ENCODE measurements around the gene GNE.
"Not testable (repeated sequence)": the region's sequence is repeated elsewhere in the genome, so short reads cannot be mapped to it uniquely, and the experiment has no call there.

GNE gene

DNA sequence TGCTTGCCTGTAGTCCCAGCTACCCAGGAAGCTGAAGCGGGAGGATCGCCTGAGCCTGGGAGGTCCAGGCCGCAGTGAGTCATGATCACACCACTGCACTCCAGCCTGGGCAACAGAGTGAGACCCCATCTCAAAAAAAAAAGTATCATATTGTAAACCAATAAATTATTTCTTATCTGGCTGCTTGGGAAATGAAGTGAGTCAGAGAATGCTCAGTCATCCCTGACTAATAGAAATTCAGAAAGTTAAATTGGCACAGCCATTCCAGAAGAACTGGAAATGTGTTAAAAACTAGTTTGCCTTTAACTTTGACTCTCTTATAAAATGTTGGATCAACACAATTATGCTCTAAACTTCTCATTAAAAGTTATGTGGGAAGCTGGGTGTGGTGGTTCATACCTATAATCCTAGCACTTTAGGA, 9.8 kb upstream of the GNE start:
- no peak for DNase-seq

DNA sequence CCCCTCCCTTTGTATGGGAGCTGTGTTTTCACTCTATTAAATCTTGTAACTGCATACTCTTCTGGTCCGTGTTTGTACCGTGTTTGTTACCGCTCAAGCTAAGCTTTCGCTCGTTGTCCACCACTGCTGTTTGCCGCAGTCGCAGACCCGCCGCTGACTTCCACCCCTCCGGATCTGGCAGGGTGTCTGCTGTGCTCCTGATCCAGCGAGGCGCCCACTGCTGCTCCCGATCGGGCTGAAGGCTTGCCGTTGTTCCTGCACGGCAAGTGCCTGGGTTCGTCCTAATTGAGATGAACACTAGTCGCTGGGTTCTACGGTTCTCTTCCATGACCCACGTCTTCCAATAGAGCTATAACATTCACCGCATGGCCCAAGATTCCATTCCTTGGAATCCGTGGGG, 6.6 kb upstream of the GNE start:
- no peak for DNase-seq

DNA sequence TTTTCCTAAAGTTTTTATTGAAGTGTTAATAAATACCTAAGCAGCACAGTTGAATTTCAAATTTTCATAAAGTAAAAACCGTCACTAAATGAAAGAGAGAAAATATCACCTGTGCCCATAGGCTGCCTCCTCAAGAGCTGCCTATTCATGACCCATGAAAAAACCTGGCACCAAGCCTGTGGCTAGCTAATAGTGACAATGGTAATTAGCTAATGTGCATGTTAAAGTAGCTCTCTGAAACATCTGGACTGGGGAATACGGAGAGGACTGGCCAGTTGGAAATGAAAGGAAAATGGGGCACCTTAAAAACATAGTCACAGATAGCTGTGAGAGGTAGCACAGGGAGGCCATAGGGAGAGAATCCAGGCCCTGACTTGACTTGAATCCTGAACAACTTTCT, 5.4 kb upstream of the GNE start:
- DNase-seq = peak; percentile 53

DNA sequence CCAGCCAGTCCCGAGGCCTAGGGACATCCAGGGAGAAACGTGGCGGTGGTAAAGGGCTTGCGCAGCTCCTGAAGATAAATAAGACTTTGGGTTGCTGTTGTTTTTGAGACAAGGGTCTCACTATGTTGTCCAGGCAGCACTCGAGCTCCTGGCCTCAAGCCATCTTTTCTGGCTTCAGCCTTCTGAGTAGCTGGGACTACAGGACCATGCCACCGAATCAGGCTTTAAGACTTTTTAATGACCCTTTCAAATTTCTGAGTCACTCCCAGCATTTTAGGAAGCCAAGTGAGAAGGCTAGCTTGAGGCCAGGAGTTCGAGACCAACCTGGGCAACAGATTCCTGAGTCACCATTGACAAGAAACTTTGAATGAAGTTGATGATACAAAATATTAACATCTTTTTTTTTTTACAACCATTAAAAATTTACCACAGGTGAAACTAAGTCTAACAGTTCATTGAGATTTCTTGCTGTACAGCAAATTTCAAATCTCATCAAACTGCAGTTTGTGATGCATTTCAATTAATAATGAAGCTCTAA, 817 bp upstream of the GNE start:
- DNase-seq = no peak

DNA sequence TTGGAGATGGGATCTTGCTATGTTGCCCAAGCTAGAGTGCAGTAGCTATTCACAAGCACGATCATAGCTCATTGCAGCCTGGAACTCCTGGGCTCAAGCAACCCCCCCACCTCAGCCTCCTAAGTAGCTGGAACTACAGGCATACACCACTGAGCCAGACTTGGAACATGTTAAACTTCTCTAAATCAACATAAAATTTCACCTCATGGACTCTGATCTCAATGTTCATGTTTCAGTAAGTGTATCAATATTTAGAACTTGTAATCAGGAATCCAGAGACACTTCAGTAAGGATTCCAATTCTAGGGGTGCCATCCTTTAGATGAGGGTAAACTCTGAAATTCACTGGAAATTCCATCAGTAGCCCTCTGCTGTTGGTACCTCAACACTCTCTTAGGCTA, 6.8 kb downstream of the GNE start:
- no peak for DNase-seq

DNA sequence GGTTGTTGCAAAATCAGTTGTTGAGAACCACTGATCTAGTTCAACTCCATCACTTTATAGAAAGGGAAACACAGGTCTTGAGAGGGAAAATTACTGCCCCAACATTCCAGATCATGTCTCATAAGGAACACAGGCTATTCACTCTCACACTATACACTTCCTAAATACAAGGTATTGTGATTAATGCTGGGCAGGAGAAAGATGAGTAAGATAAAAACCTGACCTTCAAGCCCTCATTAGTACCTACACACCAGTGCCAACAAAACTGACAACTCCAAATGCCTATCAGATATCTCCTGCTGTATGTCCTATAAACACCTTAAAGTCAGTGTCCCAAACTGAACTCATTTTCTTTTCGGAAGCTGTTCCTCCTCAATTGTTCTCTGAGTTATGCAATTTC, 8.2 kb downstream of the GNE start:
- no peak for DNase-seq

DNA sequence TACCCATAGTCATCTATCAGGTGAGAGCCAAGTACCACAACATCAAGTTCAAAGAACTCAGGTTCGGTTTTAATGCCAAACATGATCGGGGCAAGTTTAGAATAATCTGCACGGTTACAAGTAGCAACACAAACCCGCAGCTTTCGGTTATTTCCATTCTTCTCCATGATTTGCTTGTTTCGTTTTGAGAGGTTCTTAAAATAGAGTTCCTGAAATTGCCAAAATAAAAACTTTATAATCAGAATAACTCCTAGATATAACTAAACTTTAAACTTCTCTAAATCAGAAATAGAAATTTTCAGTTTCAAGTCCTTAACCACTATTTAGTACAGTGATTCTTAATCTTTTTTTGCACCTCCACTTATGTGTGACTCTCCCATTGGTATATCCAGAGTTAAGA, 9.1 kb downstream of the GNE start:
- no peak for DNase-seq

DNA sequence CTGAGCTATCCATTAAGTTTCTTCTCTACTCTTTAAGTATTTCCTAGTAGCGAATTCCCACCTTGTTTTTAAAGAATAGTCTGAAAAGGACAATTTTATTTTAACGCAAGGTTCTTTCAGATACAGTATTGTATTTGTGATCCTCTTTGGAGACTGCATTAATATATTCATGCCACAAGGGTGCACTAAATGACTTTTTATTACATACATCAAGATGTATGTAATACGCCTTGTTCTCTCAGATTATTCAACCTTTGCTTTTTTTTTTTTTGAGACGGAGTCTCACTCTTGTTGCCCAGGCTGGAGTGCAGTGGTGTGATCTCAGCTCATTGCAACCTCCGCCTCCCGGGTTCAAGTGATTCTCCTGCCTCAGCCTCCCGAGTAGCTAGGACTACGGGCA, 10.2 kb downstream of the GNE start:
- not testable (repeated sequence) for DNase-seq

DNA sequence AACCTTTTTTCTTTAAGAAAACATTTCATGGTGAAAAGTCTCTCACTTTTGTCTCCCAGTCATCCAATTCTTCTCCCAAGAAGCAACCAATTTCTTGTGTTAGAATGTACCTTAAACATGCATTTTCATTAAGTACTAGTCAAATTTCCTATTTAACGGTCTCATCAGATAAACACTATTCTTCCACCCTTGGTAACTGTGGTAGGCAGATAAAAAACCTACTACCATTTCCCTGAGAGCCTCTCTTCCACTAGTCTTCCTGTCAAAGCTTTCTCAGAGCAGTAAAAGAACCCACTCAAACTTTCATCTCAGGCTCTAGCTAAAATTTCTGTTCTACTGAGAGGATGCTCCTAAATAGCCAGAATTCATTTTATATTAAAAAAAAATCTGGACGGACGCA, 10.9 kb downstream of the GNE start:
- DNase-seq = no peak

DNA sequence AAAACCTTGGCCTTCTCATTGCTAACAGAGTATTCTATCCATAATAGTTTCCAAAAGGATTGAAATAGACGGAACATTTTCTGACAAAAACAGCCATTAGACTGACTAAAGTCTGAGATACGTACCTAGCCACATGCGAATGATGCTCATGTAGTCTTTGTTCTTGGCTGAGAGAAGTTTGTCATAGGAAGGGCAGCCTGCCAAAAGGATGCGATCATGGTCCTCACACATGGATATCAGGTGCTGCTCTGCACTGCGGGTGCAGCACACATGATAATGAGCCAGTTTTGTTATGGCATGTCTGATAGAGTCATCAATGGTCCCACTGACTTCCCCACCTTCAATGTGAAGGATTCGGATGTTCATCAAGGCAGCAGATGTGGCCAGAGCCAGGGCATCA, 12.3 kb downstream of the GNE start:
- no peak for DNase-seq

DNA sequence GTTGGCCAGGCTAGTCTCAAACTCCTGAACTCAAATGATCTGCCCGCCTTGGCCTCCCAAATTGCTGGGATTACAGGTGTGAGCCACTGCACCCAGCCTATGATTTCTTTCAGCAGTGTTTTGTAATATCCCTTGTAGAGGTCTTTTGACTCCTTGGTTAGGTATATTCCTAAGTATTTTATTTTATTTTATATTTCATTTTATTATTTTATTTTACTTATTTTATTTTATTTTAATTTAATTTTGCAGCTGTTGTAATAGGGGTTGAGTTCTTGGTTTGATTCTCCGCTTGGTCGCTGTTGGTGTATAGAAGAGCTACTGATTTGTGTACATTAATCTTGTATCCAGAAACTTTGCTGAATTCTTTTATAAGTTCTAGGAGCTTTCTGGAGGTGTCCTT, 18.6 kb downstream of the GNE start:
- not testable (repeated sequence) for DNase-seq

DNA sequence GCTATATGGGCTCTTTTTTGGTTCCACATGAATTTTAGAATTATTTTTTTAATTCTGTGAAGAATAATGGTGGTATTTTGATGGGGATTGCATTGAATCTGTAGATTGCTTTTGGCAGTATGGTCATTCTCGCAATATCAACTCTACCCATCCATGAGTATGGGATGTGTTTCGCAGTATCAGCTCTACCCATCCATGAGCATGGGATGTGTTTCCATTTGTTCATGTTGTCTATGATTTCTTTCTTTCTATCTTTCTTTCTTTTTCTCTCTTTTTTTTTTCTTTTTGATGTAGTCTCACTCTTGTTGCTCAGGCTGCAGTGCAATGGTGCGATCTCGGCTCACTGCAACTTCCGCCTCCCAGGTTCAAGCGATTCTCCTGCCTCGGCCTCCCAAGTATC, 19.0 kb downstream of the GNE start:
- not testable (repeated sequence) for DNase-seq

DNA sequence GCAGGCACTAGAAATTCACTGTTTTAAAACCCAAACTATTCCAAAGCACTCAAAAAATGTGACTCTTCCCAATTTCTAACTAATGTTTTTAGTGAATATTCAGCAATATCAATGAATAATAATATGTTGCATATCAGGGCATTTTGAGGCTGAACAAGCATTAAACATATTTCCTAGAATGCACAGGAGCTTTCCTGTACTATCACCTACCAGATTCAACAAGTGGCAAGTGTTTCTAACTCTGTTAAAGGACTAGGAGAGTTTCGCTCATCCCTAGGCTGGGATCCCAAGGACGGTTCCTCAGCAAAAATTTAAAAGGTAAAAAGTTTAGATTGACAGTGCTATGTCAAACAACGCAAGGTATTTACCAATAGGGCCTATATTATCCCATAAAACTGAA, 21.0 kb downstream of the GNE start:
- no peak for DNase-seq

DNA sequence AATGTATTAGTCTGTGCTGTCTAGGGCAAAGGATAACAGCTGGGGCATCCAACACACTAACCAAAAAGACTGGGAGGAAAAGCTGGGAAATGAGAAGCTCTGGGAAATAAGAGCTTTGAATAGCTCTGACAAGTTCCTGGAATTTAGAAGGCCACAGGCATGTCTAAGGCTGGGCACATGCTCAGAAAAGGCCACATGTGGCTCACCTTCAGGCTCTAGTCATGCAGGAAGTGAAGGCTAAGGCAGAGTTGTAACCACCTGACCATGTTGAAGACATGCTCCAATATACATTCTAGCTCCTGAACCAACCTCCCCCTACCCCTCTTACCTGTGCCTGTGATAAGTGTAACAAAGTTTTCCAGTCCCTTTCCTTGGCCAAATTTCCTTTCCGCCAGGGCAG, 35.8 kb downstream of the GNE start:
- no peak for DNase-seq

DNA sequence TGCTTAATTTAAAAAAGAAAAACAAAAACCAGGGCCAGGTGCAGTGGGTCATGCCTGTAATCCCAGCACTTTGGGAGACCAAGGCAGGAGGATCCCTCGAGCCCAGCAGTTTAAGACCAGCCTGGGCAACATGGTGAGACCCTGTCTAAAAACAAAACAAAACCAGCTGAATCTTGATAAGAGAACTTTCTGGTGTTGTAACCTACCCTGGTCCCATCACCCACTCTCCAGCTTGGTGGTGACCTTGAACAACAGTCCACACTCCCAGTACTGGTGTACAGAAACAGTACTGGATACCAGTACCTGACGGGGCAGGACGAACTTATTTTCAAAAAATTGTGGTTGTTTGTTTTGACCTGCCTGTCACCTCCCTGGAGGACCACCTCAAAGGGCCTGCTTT, 36.6 kb downstream of the GNE start:
- no peak for DNase-seq

DNA sequence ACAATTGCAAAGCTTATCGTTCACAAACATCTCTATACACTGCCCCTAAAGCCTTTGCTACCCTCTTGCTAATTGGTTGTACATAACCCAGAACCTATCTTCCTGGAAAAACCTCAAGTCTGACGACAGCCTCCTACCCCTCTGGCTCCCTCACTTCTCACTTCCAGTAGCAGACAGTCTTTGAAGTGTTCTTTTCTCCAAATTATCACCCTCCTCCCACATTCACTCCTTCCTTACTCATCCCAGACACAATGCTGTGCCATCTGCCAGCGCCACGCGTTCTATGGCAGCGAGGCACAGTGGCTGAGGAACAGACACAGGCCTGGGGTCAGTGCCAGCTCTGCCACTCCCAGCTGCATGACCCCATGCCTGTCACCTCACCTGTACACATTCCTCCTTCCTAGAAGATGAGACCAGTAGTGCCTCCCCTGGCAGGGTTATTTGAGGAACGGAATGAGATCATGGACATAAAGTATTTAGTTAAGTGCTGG, 39.8 kb downstream of the GNE start:
- DNase-seq = no peak

DNA sequence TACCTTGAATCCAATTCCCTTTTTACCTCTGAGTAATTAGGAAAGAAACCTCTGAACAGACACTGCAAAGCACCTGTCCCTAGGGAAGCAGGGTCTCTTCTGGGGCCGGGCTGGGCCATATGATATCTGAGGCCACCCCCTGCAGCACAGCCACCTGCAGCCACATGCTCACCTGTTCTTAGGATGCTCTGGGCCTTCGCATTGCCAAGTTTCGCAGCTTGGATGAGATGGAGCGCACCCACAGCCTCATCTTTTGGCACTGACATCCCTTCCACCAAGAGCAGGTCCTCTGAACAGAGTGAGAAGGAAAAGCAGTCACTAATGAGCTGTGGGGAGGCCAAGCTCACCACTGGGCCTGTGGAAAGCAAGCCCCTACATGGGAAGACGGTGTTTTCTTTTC, 40.2 kb downstream of the GNE start:
- no peak for DNase-seq

DNA sequence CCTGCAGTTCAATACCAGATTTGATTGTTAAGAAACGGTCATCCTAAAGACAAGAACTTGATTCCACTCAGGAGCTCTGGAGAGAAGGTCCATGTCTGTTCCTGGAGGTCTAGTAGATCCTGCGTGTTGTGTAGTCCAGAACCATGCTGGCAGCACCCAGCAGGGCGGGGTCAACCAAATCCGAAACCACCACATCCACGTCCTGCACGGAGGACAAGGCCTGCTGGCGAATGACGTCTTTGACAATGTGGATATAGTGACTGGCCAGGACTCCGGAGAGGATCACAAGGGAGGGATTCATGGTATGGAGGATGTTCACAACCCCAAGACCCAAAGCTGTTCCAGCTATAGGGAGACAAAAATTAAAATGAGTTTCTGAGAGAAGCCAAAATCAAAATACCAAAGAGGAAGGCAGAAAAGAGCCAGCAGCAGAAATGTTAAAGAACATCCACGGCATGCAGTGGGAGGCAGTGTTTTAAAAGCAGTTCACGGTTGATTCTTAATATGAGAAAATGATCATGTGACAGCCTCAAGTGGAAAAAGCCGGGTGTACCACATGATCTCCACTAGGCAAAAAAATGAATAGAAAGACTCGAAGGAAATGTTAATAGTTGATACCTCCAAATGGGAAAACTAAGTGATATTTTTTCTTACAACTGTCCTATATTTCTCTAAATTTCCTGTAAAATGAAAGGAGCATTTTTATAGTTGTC, 40.8 kb downstream of the GNE start:
- no peak for DNase-seq

DNA sequence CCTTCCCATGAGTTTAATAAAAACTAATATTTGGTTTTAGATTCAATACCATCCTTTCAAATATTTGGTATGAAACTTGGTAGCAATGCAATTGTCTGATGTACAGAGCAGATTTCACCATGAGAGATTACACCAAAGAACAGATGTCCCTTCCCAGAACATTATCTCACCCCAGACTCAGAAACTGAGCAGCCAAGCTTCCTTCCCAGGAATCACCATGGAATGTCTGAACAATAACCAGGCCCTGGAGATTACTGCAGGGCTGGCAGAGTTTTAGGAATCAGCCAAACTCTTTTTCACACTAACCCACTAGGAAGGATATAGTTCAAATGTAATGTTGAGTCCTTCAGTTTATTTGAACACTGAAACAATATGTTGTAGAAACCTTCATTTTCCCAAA, 43.7 kb downstream of the GNE start:
- DNase-seq = no peak

DNA sequence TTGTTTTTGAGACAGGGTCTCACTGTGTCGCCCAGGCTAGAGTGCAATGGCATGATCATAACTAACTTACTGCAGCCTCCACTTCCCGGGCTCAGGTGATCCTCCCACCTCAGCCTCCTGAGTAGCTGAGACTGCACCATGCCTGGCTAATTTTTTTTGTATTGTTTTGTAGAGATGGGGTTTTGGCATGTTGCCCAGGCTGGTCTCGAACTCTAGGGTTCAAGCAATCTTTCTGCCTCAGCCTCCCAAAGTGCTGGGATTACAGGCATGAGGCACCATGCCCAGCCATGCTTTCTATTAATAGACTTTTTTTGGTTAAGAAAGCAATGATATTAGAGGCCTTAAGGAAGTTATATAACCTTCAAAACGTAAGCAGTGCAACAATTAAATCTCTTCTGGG, 44.3 kb downstream of the GNE start:
- no peak for DNase-seq

DNA sequence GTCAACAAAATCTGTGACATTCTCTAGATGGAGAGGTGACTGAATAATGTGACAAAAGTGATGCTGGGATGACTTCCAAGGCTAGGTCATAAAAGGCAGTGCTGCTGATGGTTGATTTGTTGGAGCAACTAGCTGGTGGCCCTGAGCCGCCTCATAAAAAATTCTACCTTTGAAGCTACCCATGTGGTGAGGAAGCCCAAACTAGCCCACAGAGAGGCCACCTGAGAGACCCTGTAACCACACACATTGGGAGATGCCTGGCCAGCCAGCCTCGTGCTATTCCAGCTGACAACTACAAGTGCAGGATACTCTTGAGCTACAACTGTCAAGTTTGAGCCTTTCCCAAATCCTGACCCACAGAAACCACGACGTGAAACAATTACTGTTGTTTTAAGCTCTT, 44.9 kb downstream of the GNE start:
- DNase-seq = no peak

DNA sequence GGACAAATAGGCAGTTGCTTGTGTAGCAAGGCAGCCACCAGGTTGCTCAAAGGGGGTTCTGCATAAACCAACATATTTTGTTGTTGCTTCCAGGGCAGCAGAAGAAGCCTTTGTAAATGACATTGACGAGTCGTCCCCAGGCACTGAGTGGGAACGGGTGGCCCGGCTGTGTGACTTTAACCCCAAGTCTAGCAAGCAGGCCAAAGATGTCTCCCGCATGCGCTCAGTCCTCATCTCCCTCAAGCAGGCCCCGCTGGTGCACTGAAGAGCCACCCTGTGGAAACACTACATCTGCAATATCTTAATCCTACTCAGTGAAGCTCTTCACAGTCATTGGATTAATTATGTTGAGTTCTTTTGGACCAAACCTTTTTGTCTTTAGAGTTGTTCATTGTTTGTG, 46.7 kb downstream of the GNE start:
- DNase-seq = no peak

DNA sequence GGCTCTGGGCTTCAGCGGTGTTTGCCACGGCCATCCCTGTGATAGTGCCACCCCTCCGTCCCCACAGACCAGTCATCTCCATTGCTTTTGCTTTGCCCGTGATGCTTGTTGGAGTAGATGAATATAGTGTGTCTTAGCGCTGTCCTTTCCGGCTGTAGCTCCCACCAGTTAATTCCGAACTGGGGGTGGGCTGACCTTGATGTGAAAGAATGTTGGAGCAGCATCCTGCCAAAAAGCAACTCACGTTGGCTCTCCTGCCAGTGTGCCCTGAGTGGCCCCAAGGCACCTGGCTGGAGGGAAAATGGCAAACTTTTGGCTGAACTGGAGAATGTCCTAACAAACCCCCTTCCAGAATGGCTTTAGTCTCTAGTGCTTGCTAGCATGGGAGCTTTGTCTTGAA, 47.5 kb downstream of the GNE start:
- DNase-seq = no peak

DNA sequence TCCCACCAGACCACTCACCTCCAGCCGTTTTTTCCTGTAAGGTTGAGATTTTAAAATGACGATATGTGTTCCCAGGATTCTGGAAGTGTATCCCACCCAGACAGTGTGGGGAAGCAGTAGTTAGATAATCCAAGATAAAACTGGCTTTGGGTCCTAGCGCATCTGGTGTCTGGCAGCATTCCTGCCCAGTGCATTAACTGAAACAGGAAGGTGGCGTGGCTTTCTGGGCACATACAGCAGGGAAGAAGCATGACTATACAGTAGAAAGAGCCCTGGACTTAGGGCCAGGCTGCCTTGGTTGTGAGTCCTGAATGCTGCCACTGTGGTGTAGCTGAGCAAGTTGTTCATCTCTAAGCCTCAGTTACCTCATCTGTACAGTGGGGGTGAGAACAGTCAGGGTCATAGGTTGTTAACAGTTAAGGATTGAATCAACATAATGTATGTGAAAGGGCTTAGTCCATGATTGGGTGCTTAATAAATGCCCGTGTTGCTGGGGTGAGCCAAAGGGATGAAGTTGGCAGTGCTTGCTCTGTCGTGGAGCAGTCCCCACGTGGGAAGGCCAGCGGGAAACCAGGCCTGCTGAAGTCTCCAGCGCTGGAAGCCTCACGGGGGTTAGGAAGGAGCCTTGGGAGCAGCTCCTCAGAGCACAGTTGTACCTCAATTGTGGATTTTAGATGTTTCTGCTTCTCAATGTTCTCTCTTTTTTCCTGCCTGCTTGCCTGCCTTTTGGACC, 49.6 kb downstream of the GNE start:
- DNase-seq = no peak

Data from DMS 273 treated with DMSO at 0.1 percent for 48 hours (cell line).